NB4 (cell line): ENCODE results near the gene MRPL22.

Experiments used
- POLR2A ChIP-seq: IDR thresholded peaks from 2 replicates; pipeline ENCODE4 v1.6.1; 2011; ENCODE audit warnings: mild to moderate bottlenecking; ENCODE audit not compliant: insufficient read length; ENCODE audit errors: extremely low read depth
- TF ChIP-seq, protein P1 (sequence below): IDR thresholded peaks from one replicate; pipeline ENCODE4 v1.5.1; 2012; ENCODE audit warnings: low read depth, low read length
- TF ChIP-seq, protein P2 (sequence below): IDR thresholded peaks from 2 replicates; pipeline ENCODE4 v1.6.1; 2011; ENCODE audit warnings: low read depth, low read length

DNA sequence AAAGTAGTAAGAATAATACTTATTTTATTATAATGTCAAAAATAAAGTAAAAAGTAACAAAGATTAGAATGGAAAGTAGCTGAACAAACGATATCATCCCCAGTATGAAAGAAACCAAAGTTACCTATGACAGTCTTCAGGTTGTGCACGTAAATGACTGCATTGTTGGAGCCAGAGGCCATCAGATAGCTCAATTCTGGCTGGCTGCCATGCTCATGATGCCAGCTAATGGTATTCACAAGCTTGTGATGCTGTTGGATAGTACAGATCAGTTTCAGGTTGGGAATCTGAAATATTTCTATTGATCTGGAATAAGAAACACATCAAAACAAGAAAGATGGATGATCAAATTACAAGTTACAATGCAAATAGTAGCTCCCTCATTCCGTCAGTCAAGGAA is 24.0 kb upstream of the MRPL22 start:
- TF ChIP-seq, protein P1, sequence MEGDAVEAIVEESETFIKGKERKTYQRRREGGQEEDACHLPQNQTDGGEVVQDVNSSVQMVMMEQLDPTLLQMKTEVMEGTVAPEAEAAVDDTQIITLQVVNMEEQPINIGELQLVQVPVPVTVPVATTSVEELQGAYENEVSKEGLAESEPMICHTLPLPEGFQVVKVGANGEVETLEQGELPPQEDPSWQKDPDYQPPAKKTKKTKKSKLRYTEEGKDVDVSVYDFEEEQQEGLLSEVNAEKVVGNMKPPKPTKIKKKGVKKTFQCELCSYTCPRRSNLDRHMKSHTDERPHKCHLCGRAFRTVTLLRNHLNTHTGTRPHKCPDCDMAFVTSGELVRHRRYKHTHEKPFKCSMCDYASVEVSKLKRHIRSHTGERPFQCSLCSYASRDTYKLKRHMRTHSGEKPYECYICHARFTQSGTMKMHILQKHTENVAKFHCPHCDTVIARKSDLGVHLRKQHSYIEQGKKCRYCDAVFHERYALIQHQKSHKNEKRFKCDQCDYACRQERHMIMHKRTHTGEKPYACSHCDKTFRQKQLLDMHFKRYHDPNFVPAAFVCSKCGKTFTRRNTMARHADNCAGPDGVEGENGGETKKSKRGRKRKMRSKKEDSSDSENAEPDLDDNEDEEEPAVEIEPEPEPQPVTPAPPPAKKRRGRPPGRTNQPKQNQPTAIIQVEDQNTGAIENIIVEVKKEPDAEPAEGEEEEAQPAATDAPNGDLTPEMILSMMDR: no peak
- no peak for TF ChIP-seq POLR2A
- TF ChIP-seq, protein P2, sequence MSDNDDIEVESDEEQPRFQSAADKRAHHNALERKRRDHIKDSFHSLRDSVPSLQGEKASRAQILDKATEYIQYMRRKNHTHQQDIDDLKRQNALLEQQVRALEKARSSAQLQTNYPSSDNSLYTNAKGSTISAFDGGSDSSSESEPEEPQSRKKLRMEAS: no peak
